Tibial nerve (tissue), 4 donors: ENCODE results near the gene ASTN2. TPM values are rescaled to one million over a fixed set of nuclear protein-coding genes. Genes with fewer than 3 reads are reported as not detected.

Experiments
- DNase-seq, 2 donors: peaks; one replicate each; pipeline ENCODE4 v3.0.0-alpha.2; 2019; ENCODE audit warnings: low spot score in 2 of 2
- H3K27ac ChIP-seq, 4 donors: fragments of 200-600 bp; sonication (generic) in 3 of 4; one replicate each; pipeline ENCODE4 v1.5.1; 2017 to 2019; ENCODE audit warnings: mild to moderate bottlenecking in 1 of 4
- H3K27me3 ChIP-seq, 2 donors: fragments of 200-600 bp; sonication (generic) in 1 of 2; one replicate each; pipeline versions ENCODE4 v1.5.1 to v1.6.0; 2017 to 2019
- H3K36me3 ChIP-seq, 3 donors: fragments of 200-600 bp; sonication (generic); one replicate each; pipeline ENCODE4 v1.5.1; 2018 to 2019
- H3K4me1 ChIP-seq, 4 donors: fragments of 200-600 bp; sonication (generic) in 3 of 4; one replicate each; pipeline ENCODE4 v1.5.1; 2017 to 2019
- H3K4me3 ChIP-seq, 4 donors: fragments of 200-600 bp; sonication (generic) in 3 of 4; one replicate each; pipeline ENCODE4 v1.5.1; 2017 to 2019; ENCODE audit warnings: mild to moderate bottlenecking in 1 of 4, moderate library complexity in 1 of 4
- H3K9me3 ChIP-seq, 4 donors: fragments of 200-600 bp; sonication (generic) in 3 of 4; one replicate each; pipeline ENCODE4 v1.5.1; 2017 to 2019
- CTCF ChIP-seq, 5 experiments: fragments of 200-600 bp in 3 of 5; fragments of 450-650 bp in 2 of 5; sonication (generic) in 3 of 5; IDR thresholded peaks; one replicate each; pipeline ENCODE4 v1.5.1; 2016 to 2019; ENCODE audit warnings: antibody characterized with exemption in 5 of 5, mild to moderate bottlenecking in 3 of 5, moderate library complexity in 2 of 5
- EP300 ChIP-seq, 2 donors: sonication (generic); formaldehyde crosslinking; IDR thresholded peaks; one replicate each; pipeline ENCODE4 v1.6.1; 2017; ENCODE audit warnings: antibody characterized with exemption in 2 of 2, mild to moderate bottlenecking in 1 of 2
- POLR2A ChIP-seq, 2 donors: fragments of 450-650 bp; IDR thresholded peaks; one replicate each; pipeline ENCODE4 v1.6.1; 2017; ENCODE audit warnings: antibody characterized with exemption in 2 of 2, mild to moderate bottlenecking in 2 of 2, moderate library complexity in 2 of 2
- whole genome bisulfite sequencing, 2 donors: methylation state at CpG; one replicate each; pipeline ENCODE4 v1.1.5; 2018; 5-methylcytosine and 5-hydroxymethylcytosine counted together
- total RNA-seq, 4 donors: library from RNA; depleted of rRNA; stranded (reverse); fragments of >200 nt; gene quantifications; one replicate each; pipeline ENCODE4 v1.1.0, GENCODE V29; 2016

ASTN2 gene
- total RNA-seq, 4 donors from 2014 or later = 9.0 to 14.9 (median 12.3) TPM

GRCh38 chr9:116383133-116383532 is 1031.7 kb downstream of the ASTN2 start:
- TF ChIP-seq EP300 (IDR thresholded peaks at IDR 0.05) (no peak), POLR2A (IDR thresholded peaks at IDR 0.05) (no peak), CTCF (IDR thresholded peaks at IDR 0.05) (no peak)
- no peak for DNase-seq
- Histone ChIP-seq H3K36me3 (no peaks in the 10 kb centered on the region), H3K9me3 (no peaks in the 10 kb centered on the region), H3K27ac (no peak overlapping the region), H3K4me3 (no peak overlapping the region), H3K4me1 (peaks cover 0 to 10% (median 0%) of the 10 kb centered on the region in 4 donors), H3K27me3 (no peaks in the 10 kb centered on the region)
- WGBS, 2 donors = 60 to 66% methylated on average over 5 of the region's 5 CpGs

- WGBS, 2 donors = 79 to 86% methylated on average over 4 of the region's 4 CpGs
- DNase-seq = no peak
Measured at GRCh38 chr9:116382053-116382452, 1032.8 kb downstream of the ASTN2 start.

GRCh38 chr9:116381350-116381749 is 1033.5 kb downstream of the ASTN2 start:
- H3K4me3 ChIP-seq = no peak overlapping the region
- H3K4me1 ChIP-seq = peaks cover 0 to 17% (median 0%) of the 10 kb centered on the region in 4 donors
- TF ChIP-seq CTCF (IDR thresholded peaks at IDR 0.05) (no peak), POLR2A (IDR thresholded peaks at IDR 0.05) (no peak), EP300 (IDR thresholded peaks at IDR 0.05) (peak in 1 of 2 donors; percentile 39)
- 86% methylated on average over 2 of the region's 2 CpGs for WGBS, 2 donors
- peak overlapping the region in 1 of 4 donors; percentile 7 for H3K27ac ChIP-seq
- no peaks in the 10 kb centered on the region for H3K9me3 ChIP-seq
- peak in 1 of 2 donors; percentile 9 for DNase-seq
- no peaks in the 10 kb centered on the region for H3K36me3 ChIP-seq
- no peaks in the 10 kb centered on the region for H3K27me3 ChIP-seq

More at GRCh38 chr9:116382053-116382452, 1032.8 kb downstream of the ASTN2 start:
- no peaks in the 10 kb centered on the region for H3K27me3 ChIP-seq
- no peaks in the 10 kb centered on the region for H3K36me3 ChIP-seq
- no peak for TF ChIP-seq EP300 (IDR thresholded peaks at IDR 0.05)
- TF ChIP-seq CTCF (IDR thresholded peaks at IDR 0.05) = no peak
- H3K27ac ChIP-seq = no peak overlapping the region
- H3K9me3 ChIP-seq = no peaks in the 10 kb centered on the region
- H3K4me3 ChIP-seq = no peak overlapping the region
- peaks cover 0 to 16% (median 0%) of the 10 kb centered on the region in 4 donors for H3K4me1 ChIP-seq

- no peaks in the 10 kb centered on the region for H3K9me3 ChIP-seq
- H3K27me3 ChIP-seq = no peaks in the 10 kb centered on the region
- peaks cover 0 to 17% (median 0%) of the 10 kb centered on the region in 4 donors for H3K4me1 ChIP-seq
- TF ChIP-seq POLR2A (IDR thresholded peaks at IDR 0.05) (no peak), CTCF (IDR thresholded peaks at IDR 0.05) (no peak), EP300 (IDR thresholded peaks at IDR 0.05) (no peak)
- H3K36me3 ChIP-seq = no peaks in the 10 kb centered on the region
- peak overlapping the region in 1 of 4 donors; percentile 7 for H3K27ac ChIP-seq
- DNase-seq = no peak
- H3K4me3 ChIP-seq = no peak overlapping the region
Measured at GRCh38 chr9:116380496-116380995, 1034.3 kb downstream of the ASTN2 start.

GRCh38 chr9:116379821-116380220 is 1035.0 kb downstream of the ASTN2 start:
- H3K4me1 ChIP-seq = peaks cover 0 to 17% (median 0%) of the 10 kb centered on the region in 4 donors
- H3K36me3 ChIP-seq = no peaks in the 10 kb centered on the region
- no peak for DNase-seq
- H3K4me3 ChIP-seq = no peak overlapping the region
- no peak overlapping the region for H3K27ac ChIP-seq
- no peaks in the 10 kb centered on the region for H3K9me3 ChIP-seq
- 67 to 93% methylated on average over 2 of the region's 2 CpGs for WGBS, 2 donors
- H3K27me3 ChIP-seq = no peaks in the 10 kb centered on the region
- no peak for TF ChIP-seq CTCF (IDR thresholded peaks at IDR 0.05)
- no peak for TF ChIP-seq EP300 (IDR thresholded peaks at IDR 0.05)
- no peak for TF ChIP-seq POLR2A (IDR thresholded peaks at IDR 0.05)
